Activated CD4-positive, alpha-beta T cell treated with anti-CD3 and anti-CD28 coated beads, Interleukin-2, amount 50 U/mL, for 16 hours (primary cell): Measurements from ENCODE around the gene DNMT3L.
"Not testable (repeated sequence)": the region's sequence is repeated elsewhere in the genome, so short reads cannot be mapped to it uniquely, and the experiment has no call there.

Source experiments
- DNase-seq: peaks from one replicate; pipeline ENCODE4 v3.0.0-alpha.2; 2020

Gene DNMT3L

GRCh38 chr21:44275041-44275440 is 13.3 kb upstream of the DNMT3L start:
- no peak for DNase-seq

- DNase-seq, result no peak
Measured at GRCh38 chr21:44273046-44273445, 11.3 kb upstream of the DNMT3L start.

GRCh38 chr21:44272284-44272858 is 10.7 kb upstream of the DNMT3L start:
- DNase-seq, result no peak

- no peak for DNase-seq
Measured at GRCh38 chr21:44271558-44272283, 10.0 kb upstream of the DNMT3L start.

- no peak for DNase-seq
Measured at GRCh38 chr21:44269090-44269489, 7.4 kb upstream of the DNMT3L start.

GRCh38 chr21:44267655-44268142 is 6.0 kb upstream of the DNMT3L start:
- peak; percentile 8 for DNase-seq

- no peak for DNase-seq
Measured at GRCh38 chr21:44265734-44266270, 4.1 kb upstream of the DNMT3L start.

- DNase-seq, result no peak
Measured at GRCh38 chr21:44263768-44264167, 2.1 kb upstream of the DNMT3L start.

- DNase-seq, result no peak
Measured at GRCh38 chr21:44263221-44263760, 1.6 kb upstream of the DNMT3L start.

GRCh38 chr21:44262338-44263056 is 800 bp upstream of the DNMT3L start:
- DNase-seq, result no peak

GRCh38 chr21:44260791-44261631 is 686 bp downstream of the DNMT3L start:
- DNase-seq, result no peak

- DNase-seq, result no peak
Measured at GRCh38 chr21:44260066-44260465, 1.6 kb downstream of the DNMT3L start.

- DNase-seq, result no peak
Measured at GRCh38 chr21:44259082-44259705, 2.5 kb downstream of the DNMT3L start.

GRCh38 chr21:44258056-44258725 is 3.5 kb downstream of the DNMT3L start:
- no peak for DNase-seq

- DNase-seq, result no peak
Measured at GRCh38 chr21:44255511-44255981, 6.2 kb downstream of the DNMT3L start.

GRCh38 chr21:44253832-44254710 is 7.6 kb downstream of the DNMT3L start:
- no peak for DNase-seq

- not testable (repeated sequence) for DNase-seq
Measured at GRCh38 chr21:44249204-44250037, 12.3 kb downstream of the DNMT3L start.

GRCh38 chr21:44247904-44248303 is 13.8 kb downstream of the DNMT3L start:
- DNase-seq, result not testable (repeated sequence)

- DNase-seq, result not testable (repeated sequence)
Measured at GRCh38 chr21:44243980-44244379, 17.7 kb downstream of the DNMT3L start.
